ENCODE data around the gene NUP153.
"Not testable (repeated sequence)": the region's sequence is repeated elsewhere in the genome, so short reads cannot be mapped to it uniquely, and the experiment has no call there.

The NUP153 gene

DNA sequence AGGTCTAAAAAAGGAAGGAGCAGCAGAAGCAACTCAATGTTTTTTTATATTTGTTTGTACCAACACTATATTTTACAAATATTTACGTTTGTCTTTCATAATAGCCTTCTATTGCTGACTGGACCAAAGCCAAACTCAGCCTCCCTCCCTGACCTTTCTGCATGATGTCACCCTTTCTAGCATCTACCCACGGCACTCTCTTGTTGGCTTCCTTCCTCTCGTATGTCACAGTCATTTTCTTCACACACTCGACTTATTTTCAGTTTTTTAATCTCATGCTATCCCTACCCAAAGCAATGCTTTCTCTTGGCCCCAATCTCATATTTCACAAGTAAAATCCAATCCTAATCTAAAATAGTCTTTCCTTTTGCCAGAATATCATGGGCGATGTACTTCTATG is 122.9 kb downstream of the NUP153 start:
- H3K36me3 ChIP-seq (ENCODE audit: control insufficient read depth, insufficient read depth, low read length, severe bottlenecking) = no peaks in the 10 kb centered on the region
- H3K4me1 ChIP-seq (ENCODE audit: control insufficient read depth, insufficient read depth, low read length) = peaks cover 8% of the 10 kb centered on the region
- DNase-seq (ENCODE audit: low read depth) = peak; percentile 54
- H3K27me3 ChIP-seq (replicated peaks; ENCODE audit: control insufficient read depth, insufficient read depth, low read length) = no peaks in the 10 kb centered on the region
- peak overlapping the region; percentile 59 for H3K9ac ChIP-seq (ENCODE audit: low read length)
- H3K4me3 ChIP-seq (ENCODE audit: low read length) = peak overlapping the region; percentile 41
- no peaks in the 10 kb centered on the region for H3K9me3 ChIP-seq (ENCODE audit: control insufficient read depth, low read length)

DNA sequence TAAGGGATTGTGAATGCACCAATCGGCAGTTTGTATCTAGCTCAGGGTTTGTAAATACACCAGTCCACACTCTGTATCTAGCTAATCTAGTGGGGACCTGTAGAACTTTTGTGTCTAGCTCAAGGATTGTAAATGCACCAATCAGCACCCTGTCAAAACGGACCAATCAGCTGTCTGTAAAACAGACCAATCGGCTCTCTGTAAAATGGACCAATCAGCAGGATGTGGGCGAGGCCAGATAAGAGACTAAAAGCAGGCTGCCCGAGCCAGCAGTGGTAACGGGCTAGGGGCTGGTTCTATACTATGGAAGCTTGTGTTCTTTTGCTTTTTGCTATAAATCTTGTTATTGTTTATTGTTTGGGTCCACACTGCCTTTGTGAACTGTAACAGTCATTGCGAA is 125.4 kb downstream of the NUP153 start:
- peak overlapping the region; percentile 84 for H3K4me3 ChIP-seq (ENCODE audit: low read length)
- H3K27me3 ChIP-seq (replicated peaks; ENCODE audit: control insufficient read depth, insufficient read depth, low read length); H3K4me1 ChIP-seq (ENCODE audit: control insufficient read depth, insufficient read depth, low read length); H3K9me3 ChIP-seq (ENCODE audit: control insufficient read depth, low read length); DNase-seq (ENCODE audit: low read depth); H3K9ac ChIP-seq (ENCODE audit: low read length); H3K36me3 ChIP-seq (ENCODE audit: control insufficient read depth, insufficient read depth, low read length, severe bottlenecking): not testable (repeated sequence)

DNA sequence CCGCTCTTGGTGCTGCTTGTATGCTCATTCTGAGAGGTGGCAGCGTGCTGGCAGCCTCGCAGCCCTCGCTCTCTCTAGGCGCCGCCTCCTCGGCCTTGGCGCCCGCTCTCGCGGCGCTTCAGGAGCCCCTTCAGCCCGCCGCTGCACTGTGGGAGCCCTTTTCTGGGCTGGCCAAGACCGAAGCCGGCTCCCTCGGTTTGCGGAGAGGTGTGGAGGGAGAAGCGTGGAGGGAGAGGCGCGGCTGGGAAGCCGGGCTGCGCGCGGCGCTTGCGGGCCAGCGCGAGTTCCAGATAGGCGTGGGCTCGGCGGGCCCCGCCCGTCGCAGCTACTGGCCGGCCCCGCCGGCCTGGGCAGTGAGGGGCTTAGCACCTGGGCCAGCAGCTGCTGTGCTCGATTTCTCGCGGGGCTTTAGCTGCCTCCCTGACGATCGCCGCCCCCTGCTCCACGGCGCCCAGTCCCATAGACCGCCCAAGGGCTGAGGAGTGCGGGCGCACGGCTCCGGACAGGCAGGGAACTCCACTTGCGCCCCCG is 126.1 kb downstream of the NUP153 start:
- no peaks in the 10 kb centered on the region for H3K36me3 ChIP-seq (ENCODE audit: control insufficient read depth, insufficient read depth, low read length, severe bottlenecking)
- peaks cover 5% of the 10 kb centered on the region for H3K9me3 ChIP-seq (ENCODE audit: control insufficient read depth, low read length)
- peak; percentile 42 for DNase-seq (ENCODE audit: low read depth)
- H3K4me3 ChIP-seq (ENCODE audit: low read length) = peak overlapping the region; percentile 84
- H3K4me1 ChIP-seq (ENCODE audit: control insufficient read depth, insufficient read depth, low read length) = peaks cover 8% of the 10 kb centered on the region
- no peaks in the 10 kb centered on the region for H3K27me3 ChIP-seq (replicated peaks; ENCODE audit: control insufficient read depth, insufficient read depth, low read length)
- H3K9ac ChIP-seq (ENCODE audit: low read length) = peak overlapping the region; percentile 72

DNA sequence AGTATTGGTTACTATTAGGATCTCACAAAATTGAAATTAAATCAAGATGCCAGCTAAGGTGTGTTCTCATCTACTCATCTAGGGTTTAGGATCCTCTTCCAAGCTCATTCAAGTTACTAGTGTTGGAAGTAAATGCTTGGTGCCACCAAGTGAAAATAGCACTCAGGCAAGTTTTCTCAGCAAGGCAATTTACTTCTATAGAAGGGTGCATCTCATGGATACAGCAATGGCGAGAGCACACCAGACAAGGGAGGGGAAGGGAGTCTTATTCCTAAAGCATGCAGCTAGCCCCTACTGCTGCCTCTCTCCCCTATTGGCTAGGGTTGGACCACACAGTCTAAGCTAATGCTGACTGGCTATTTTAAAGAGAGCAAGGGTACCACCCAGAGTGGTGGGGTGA is 129.7 kb downstream of the NUP153 start:
- no peak for DNase-seq (ENCODE audit: low read depth)
- no peaks in the 10 kb centered on the region for H3K36me3 ChIP-seq (ENCODE audit: control insufficient read depth, insufficient read depth, low read length, severe bottlenecking)
- peaks cover 5% of the 10 kb centered on the region for H3K9me3 ChIP-seq (ENCODE audit: control insufficient read depth, low read length)
- no peak overlapping the region for H3K9ac ChIP-seq (ENCODE audit: low read length)
- H3K27me3 ChIP-seq (replicated peaks; ENCODE audit: control insufficient read depth, insufficient read depth, low read length) = no peaks in the 10 kb centered on the region
- no peak overlapping the region for H3K4me3 ChIP-seq (ENCODE audit: low read length)
- peaks cover 7% of the 10 kb centered on the region for H3K4me1 ChIP-seq (ENCODE audit: control insufficient read depth, insufficient read depth, low read length)

DNA sequence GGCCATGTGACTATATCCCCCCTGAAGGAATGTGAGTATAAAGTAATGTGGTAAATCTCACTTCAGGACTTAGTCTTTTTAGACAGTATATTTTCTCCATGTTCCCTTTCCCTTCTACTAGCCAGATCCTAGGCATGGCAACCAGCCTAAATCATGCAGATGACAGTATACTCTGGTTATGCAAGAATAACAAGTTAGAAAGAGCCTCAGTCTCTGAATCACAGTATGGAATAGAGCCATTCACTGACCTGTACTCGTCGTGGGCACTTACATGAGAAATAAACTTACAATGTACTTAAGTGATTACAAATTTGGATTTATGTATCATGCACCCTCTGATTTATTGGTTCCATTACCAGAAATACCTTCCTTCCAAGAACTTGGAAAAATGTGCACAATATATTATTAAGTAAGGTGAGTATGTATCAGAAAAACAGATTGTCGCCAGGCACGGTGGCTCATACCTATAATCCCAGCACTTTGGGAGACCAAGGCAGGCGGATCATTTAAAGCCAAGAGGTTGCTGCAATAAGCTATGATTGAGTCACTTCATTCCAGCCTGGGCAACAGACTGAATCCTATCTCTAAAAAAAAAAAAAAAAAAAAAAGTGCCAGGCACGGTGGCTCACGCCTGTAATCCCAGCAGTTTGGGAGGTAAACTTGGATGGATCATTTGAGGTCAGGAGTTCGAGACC is 131.7 kb downstream of the NUP153 start:
- Histone ChIP-seq H3K36me3 (ENCODE audit: control insufficient read depth, insufficient read depth, low read length, severe bottlenecking) (no peaks in the 10 kb centered on the region), H3K4me3 (ENCODE audit: low read length) (no peak overlapping the region), H3K9me3 (ENCODE audit: control insufficient read depth, low read length) (peaks cover 5% of the 10 kb centered on the region), H3K27me3 (replicated peaks; ENCODE audit: control insufficient read depth, insufficient read depth, low read length) (no peaks in the 10 kb centered on the region), H3K4me1 (ENCODE audit: control insufficient read depth, insufficient read depth, low read length) (peaks cover 7% of the 10 kb centered on the region), H3K9ac (ENCODE audit: low read length) (no peak overlapping the region)
- DNase-seq (ENCODE audit: low read depth) = peak; percentile 84

DNA sequence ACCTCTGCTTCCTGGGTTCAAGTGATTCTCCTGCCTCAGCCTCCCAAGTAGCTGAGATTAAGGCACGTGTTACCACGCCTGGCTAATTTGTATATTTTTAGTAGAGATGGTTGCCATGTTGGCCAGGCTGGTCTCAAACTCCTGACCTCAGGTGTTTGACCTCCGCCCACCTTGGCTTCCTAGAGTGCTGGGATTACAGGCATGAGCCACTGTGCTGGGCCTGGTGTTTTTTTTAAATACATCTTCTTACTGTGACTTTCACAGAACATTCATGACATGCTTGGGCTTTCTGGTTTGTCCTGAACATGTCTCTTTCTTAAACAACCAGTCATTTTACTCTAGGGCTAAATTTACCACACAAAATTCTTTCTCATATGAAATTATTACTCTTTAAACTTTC is 141.3 kb downstream of the NUP153 start:
- no peaks in the 10 kb centered on the region for H3K27me3 ChIP-seq (replicated peaks; ENCODE audit: control insufficient read depth, insufficient read depth, low read length)

More for the DNA sequence above, 141.3 kb downstream of the NUP153 start:
- H3K9me3 ChIP-seq (ENCODE audit: control insufficient read depth, low read length) = peaks cover 13% of the 10 kb centered on the region
- H3K9ac ChIP-seq (ENCODE audit: low read length) = no peak overlapping the region
- no peaks in the 10 kb centered on the region for H3K36me3 ChIP-seq (ENCODE audit: control insufficient read depth, insufficient read depth, low read length, severe bottlenecking)
- H3K4me1 ChIP-seq (ENCODE audit: control insufficient read depth, insufficient read depth, low read length) = no peaks in the 10 kb centered on the region
- no peak overlapping the region for H3K4me3 ChIP-seq (ENCODE audit: low read length)
- DNase-seq (ENCODE audit: low read depth) = no peak
